Measurements from ENCODE around the gene STMND1. TPM values are rescaled to one million over a fixed set of nuclear protein-coding genes. Genes with fewer than 3 reads are reported as not detected.

The STMND1 gene
- total RNA-seq, 2 donors from 2014 or later, result 0.37 to 0.71 TPM

DNA sequence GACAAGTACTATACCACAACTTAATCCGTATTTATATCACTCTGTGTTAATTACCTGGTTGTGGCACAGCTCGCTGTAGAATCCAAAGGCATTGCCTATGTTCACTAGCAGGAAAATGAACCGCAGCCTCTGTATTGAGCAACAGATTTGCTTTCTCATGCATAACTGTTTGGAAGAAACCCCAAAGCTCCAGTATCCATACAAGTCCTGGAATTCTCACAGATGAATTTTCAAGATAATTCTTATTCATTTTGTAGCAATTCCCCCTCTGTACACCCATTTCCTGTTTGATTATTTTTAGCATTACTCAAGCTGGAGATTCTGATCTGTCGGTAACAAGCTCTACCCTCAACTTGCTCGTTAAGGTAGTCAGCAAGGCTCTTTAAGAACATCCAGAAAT, 63.5 kb downstream of the STMND1 start:
- Mint-ChIP-seq H3K4me1 (no peaks in the 10 kb centered on the region), H3K27ac (no peak overlapping the region), H3K4me3 (no peak overlapping the region), H3K27me3 (peaks cover 24% of the 10 kb centered on the region), H3K36me3 (ENCODE audit: low read depth) (no peaks in the 10 kb centered on the region), H3K9me3 (no peaks in the 10 kb centered on the region)
- ATAC-seq (replicated peaks), result no peak

DNA sequence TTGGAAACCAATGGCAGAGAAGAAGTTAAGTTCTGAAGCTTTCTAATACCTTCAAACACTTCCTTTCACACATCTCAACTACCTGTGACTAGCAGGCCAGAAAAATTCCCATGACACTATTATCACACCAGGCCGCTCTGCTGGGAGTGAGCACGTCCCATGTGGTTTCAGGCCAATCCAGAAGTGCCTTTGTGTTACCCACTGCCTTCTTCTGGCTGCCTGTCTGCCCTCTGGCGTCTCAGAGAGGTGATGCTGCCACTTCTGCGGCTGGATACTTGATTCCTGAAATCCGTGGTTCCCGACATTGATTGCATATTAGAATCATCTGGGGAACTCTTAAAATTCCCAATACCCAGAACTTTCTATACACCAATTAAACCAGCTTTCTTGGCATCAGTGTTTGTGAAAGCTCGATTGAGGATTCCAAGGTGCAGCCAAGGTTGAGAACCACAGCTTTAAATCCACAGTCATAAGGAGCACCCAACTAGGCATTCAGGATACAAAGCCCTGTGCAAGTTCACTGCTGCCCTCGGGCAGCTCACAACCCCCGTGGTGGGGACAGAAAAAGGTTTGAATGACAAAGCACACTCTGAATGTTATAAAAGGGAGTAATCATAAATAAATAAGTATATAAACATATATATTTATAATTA, 65.6 kb downstream of the STMND1 start:
- Mint-ChIP-seq H3K36me3 (ENCODE audit: low read depth) (no peaks in the 10 kb centered on the region), H3K4me1 (no peaks in the 10 kb centered on the region), H3K27ac (no peak overlapping the region), H3K4me3 (no peak overlapping the region), H3K9me3 (no peaks in the 10 kb centered on the region), H3K27me3 (peaks cover 7% of the 10 kb centered on the region)
- no peak for ATAC-seq (replicated peaks)

DNA sequence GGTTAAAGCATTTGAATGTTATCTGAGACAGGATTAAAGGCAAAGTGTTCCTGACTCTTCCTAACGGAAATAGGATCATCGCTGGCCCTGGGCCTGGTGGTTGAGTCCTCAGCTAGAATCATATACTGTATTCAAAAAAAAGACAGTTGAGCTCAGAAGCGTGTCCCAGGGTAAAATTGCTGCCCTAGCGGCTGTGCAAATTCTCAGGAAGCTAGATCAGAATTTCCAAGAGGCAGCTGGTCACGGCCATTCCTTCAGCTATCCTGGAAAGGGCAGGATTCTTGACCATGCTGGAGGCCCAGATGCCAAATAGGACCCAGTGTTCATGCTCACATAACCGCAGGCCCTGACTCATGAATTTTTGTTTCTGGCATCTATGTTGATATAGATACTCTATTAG, 67.4 kb downstream of the STMND1 start:
- no peaks in the 10 kb centered on the region for H3K36me3 Mint-ChIP-seq (ENCODE audit: low read depth)
- no peak for ATAC-seq (replicated peaks)
- no peaks in the 10 kb centered on the region for H3K27me3 Mint-ChIP-seq
- no peaks in the 10 kb centered on the region for H3K9me3 Mint-ChIP-seq
- no peaks in the 10 kb centered on the region for H3K4me1 Mint-ChIP-seq
- no peak overlapping the region for H3K4me3 Mint-ChIP-seq
- H3K27ac Mint-ChIP-seq, result no peak overlapping the region

DNA sequence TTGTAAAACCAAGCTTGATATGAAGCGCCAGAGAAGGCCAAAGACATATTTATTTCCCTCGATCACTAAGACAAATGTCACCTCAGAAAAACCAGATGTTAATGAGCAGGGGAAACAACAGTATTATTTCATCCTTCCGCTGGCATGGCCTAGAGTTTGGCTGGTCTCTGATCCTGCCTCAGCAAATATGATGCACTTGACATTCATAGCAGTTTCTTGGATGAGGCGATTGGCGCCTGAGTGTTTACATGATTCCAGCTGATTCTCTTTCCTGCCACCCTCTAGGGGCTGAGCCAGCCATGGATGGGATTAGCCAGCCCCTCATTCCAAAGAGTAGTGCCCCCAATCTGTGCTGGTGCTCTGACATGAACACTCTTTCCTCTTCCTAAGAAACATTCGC, 67.9 kb downstream of the STMND1 start:
- Mint-ChIP-seq H3K4me3 (no peak overlapping the region), H3K9me3 (no peaks in the 10 kb centered on the region), H3K27me3 (no peaks in the 10 kb centered on the region), H3K4me1 (no peaks in the 10 kb centered on the region), H3K27ac (no peak overlapping the region), H3K36me3 (ENCODE audit: low read depth) (no peaks in the 10 kb centered on the region)
- no peak for ATAC-seq (replicated peaks)

DNA sequence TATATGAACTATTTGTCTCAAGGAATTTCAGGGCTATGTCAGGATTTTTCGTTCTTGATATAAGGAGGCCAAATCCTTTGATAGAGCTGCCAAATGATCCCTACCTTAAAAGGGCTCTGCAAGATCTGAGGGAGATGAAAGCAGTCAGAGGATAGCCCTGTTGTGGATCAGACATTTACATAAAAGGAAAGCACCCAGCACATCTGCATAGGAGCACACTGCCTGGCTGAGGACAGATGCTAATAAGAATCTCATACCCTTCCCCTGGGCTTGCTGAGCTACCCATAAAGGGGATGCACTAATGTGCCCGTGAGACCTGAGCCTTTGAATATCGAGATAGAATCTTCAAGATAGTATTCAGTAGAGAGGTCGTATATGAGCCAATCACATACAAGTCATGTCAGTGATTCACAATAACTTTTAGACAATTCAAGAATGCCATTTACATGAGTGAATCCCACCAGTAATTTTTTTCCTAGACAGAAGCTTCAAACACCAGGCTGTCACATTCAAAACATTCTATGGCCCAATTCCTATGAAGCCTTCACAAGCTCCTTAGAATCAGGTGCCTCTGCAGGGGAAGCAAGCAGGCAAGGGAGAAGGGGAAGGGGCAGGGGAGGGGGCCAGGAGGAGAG, 71.1 kb downstream of the STMND1 start:
- Mint-ChIP-seq H3K4me1 (no peaks in the 10 kb centered on the region), H3K9me3 (no peaks in the 10 kb centered on the region), H3K27ac (no peak overlapping the region), H3K36me3 (ENCODE audit: low read depth) (no peaks in the 10 kb centered on the region), H3K4me3 (no peak overlapping the region), H3K27me3 (no peaks in the 10 kb centered on the region)
- ATAC-seq (replicated peaks), result no peak

DNA sequence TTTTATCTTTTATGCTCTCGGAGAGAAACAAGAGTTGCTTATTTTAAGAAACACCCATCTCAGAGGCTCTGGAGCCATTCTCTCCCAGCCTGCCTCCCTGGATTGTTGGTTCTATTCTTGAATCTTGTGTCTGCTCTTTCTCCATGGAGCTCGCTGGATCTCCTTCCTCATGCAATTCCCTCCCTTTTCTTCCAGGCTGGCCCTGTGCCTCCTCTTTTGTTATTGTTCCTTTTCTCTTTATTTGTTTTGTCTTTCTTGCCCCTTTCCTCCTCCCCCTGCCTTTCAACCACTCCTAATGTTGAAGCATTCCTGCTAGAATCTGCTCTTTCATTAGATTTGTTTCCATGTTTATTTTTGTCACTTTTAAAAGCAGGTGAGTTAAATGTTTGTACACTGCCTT, 76.5 kb downstream of the STMND1 start:
- Mint-ChIP-seq H3K9me3 (no peaks in the 10 kb centered on the region), H3K27me3 (peaks cover 3% of the 10 kb centered on the region)

DNA sequence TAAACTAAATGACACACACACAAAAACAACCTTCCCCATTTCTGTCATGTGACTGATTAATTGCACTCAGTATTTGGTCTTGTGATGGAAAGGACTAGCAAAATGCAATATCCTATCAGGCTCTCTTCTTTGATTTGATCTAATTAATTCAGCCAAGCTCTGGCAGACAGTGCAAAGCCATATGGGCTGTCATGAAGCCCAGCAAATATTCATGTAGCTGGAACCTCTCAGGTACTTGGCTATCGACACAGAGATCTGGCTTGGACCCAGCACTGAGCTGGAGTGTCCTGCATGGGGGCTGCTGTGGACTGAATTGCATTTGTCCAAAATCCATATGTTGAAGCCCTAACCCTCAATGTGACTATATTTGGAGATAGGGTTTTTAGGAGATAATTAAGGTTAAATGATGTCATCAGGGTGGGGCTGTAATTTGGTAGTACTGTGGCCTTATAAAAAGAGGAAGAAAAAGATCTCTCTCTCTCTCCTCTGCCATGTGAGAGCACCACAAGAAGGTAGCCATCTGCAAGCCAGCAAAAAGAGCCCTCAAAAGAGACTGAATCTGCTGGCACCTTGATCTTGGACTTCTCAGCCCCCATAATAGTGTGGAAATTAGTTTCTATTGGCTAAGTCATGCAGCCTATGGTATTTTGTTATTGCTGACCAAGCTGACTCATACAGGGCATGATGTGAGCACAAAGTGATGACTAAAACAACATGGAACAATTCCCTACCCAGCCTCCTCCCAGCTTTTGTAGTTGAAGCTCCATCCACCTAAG, 77.1 kb downstream of the STMND1 start:
- Mint-ChIP-seq H3K4me3 (no peak overlapping the region), H3K4me1 (no peaks in the 10 kb centered on the region), H3K27me3 (peaks cover 3% of the 10 kb centered on the region), H3K27ac (no peak overlapping the region), H3K36me3 (ENCODE audit: low read depth) (no peaks in the 10 kb centered on the region), H3K9me3 (no peaks in the 10 kb centered on the region)
- no peak for ATAC-seq (replicated peaks)

More for the DNA sequence above, 76.5 kb downstream of the STMND1 start:
- Mint-ChIP-seq H3K36me3 (ENCODE audit: low read depth) (no peaks in the 10 kb centered on the region), H3K4me1 (no peaks in the 10 kb centered on the region), H3K4me3 (no peak overlapping the region), H3K27ac (no peak overlapping the region)
- ATAC-seq (replicated peaks), result no peak

DNA sequence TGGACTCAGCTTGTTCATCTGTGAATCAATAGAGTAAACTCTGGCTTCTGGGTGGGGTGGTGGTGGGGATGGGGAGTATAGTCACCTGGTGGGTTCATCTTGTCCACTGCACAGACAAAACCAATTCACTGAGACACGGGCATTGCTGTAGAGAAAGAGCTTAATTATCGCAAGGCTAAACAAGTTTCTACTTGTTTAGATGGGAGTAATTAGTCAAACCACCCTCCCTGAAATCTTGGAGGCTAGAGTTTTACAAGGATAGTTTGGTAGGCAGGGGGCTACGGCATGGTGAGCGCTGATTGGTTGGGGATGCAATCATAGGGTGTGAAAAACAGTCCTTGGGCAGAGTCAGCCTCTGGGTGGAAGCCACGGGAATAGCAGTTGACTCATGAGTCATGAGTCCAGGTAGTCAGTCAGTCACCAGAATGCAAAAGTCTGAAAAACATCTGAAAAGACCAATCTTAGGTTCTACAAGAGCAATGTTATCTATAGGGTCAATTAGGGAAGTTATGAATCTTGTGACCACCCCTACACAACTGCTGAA, 77.8 kb downstream of the STMND1 start:
- Mint-ChIP-seq H3K9me3 (no peaks in the 10 kb centered on the region), H3K4me3 (no peak overlapping the region), H3K27ac (no peak overlapping the region), H3K36me3 (ENCODE audit: low read depth) (no peaks in the 10 kb centered on the region), H3K4me1 (no peaks in the 10 kb centered on the region), H3K27me3 (peaks cover 3% of the 10 kb centered on the region)
- ATAC-seq (replicated peaks), result no peak

Other genes starting within 250 kb of the STMND1 start
- not detected for gene RBM24, start 179.3 kb downstream of the STMND1 start, total RNA-seq